ENCODE measurements around the gene GDPD1.
"Not testable (repeated sequence)": the region's sequence is repeated elsewhere in the genome, so short reads cannot be mapped to it uniquely, and the experiment has no call there.

The GDPD1 gene

DNA sequence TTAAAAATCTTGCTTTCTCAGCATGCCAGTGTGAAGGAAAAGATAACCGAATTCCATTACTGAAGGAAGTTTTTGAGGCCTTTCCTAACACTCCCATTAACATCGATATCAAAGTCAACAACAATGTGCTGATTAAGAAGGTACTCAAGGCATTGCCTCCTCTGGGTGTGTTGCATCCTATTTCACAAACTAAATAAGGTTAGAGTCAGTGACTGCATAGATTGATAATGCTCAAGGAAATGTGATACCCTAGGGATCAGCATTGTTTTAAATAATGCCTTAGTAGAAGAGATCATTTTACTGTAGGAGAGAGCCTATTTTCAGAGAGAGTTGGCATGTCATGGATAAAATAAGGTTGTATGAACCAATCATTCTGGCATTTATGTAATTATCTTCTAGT lies 36.8 kb downstream of the GDPD1 start:
- DNase-seq = no peak

DNA sequence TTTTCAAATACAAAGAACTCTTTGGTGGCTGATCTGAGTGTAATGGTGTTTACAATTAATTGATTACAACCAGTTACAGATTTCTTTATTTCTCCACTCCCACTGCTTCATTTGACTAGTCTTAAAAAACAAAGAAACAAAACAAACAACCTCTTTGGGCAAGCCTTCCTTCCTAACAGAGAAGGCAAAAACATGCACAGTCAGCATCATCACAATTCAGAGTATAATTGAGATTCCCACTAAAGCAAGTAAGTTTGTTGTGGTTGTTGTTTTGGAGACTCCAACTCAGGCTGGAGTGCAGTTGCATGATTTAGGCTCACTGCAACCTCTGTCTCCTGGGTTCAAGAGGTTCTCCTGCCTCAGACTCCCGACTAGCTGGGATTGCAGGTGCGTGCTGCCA lies 40.4 kb downstream of the GDPD1 start:
- no peak for DNase-seq

DNA sequence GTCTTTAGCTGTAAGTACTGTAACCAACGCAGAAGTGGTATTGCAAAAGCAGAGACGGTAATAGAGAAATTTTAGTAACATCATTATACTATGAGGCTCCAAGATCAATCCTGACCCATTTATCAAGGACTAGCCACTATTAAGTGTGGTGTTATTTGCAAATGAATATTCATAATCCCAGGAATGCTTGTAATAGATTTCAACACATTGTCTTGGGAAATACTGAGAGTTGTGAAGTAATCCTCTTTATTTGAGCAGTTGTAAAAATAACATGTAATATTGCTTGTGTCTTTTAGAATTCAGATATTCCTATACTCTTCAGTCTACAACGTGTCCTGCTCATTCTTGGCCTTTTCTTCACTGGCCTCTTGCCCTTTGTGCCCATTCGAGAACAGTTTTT lies 46.4 kb downstream of the GDPD1 start:
- no peak for DNase-seq

DNA sequence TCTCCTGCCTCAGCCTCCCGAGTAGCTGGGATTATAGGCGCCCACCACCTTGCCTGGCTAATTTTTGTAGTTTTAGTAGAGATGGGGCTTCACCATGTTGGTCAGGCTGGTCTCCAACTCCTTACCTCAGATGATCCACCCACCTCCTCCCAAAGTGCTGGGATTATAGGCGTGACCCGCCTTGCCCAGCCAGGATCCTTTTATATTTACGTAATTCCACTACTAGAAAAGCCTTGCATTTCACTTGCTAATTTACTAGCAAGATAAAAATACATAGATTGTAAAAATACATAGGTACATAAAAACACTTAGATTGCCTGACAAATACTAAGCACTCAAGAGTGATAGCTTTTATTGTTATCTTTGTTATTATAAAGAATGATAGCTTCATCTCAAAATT lies 47.5 kb downstream of the GDPD1 start:
- DNase-seq = no peak

DNA sequence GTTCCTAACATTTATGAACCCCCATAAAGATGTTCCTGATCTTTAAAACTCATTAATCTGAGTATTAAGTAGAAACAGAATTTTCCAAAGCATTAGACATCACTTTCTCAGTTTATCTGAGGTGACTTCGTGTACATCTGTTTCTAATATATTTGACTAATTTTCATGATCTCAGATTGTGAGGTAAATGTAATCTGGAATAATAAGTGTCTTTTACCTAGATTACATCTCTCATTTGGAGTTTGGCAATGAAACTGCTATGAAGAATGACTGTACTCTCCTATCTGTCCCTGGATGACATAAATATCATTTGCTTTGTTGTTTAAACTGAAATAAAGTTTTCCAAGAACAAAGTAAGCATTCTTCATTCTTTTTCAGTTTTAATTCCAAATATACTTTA lies 55.3 kb downstream of the GDPD1 start:
- DNase-seq = no peak

DNA sequence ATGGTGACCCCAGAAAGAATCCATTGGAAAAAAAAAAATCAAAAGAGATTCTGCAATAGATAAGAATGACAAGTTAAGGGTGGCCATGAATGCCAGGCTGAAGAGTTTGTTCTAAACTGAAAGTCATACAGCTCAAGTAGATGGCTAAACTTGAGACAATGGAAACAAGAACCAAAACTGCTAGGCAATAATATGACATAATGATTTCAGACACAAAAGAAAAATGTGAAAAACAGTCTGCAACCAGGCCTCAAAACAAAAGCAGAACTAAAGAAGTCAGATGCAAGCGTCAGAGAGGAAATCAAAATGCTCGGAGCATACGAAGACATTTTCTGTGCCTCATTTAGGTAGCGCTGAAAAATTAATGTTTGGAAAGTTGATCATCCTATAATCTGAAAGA lies 56.7 kb downstream of the GDPD1 start:
- no peak for DNase-seq

DNA sequence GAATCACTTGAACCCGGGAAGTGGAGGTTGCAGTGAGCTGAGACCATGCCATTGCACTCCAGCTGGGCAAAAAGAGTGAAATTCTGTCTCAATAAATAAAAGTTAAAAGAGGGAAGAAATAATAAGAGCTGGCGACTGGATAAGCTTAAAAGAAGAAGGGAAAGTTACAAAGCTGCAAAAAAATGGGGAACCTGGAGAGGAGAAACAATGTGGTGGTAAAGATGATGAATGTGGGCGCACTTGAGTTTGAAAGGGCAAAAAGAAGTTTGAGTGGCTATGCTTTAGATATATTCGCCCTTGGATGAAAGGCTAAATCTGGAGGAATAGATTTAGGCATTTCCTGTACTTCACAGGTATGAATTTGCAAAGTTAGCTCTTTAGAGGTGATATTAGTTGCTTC lies 58.1 kb downstream of the GDPD1 start:
- DNase-seq = no peak

DNA sequence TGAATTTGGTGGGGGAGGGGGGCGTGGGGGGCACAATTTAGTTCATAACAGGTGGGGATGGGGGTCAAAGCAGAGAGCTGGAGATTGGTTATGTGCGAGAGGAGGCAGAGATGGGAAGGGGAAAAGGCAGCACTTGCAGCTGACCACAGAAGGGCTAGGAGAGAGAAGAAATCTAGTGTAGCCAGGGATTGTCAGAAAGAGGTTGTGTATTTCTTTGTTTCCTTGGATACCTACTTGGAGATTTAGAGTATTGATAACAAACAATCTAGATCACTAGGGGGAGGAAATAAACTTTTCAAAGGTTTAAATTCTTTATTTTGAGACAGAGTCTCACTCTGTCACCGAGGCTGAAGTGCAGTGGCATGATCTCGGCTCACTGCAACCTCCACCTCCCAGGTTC lies 64.0 kb downstream of the GDPD1 start:
- no peak for DNase-seq

DNA sequence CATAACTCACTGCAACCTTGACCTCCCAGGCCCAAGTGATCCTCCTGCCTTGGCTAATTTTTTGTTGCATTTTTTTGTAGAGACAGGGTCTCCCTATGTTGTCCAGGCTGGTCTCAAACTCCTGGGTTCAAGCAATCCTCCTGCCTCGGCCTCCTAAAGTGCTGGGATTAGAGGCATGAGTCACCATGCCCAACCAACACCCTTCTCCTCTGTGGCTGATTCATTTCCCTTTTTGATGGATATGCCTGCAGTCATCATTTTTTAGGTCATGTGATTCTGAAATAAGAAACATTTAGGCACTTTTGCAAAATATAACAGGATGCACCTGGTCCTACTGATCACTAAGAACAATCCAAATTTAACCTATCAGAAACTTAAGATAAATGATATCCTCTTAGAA lies 67.1 kb downstream of the GDPD1 start:
- DNase-seq = no peak

DNA sequence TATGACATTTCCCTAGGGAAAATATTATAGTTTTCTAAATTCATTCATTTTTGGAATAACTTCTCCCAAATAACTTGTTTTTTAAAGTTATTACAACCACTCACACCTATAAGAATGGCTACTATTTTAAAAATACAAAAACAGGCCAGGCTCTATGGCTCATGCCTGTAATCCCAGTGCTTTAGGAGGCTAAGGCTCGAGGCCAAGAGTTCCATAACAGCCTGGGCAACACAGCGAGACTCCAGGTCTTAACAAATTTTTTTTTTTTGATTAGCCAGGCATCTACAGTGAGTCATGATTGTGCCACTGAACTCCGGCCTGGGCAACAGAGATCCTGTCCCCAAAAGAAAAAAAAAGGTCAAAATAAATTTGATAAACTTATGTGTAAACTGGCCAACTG lies 67.6 kb downstream of the GDPD1 start:
- DNase-seq = no peak

DNA sequence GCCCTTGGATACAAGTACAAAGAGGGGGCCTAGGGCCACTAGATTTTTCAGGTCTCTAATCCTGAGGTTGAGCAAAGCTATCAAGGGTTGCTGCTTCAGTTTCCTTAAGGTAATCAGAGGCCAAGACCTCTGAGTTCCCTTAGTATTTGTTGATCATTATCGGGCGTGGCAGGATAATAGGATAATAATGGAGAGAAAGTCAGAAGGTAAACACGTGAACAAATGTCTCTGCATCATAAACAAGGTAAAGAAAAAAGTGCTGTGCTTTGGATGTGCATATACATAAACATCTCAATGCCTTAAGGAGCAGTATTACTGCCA lies 69.6 kb downstream of the GDPD1 start:
- no peak for DNase-seq

DNA sequence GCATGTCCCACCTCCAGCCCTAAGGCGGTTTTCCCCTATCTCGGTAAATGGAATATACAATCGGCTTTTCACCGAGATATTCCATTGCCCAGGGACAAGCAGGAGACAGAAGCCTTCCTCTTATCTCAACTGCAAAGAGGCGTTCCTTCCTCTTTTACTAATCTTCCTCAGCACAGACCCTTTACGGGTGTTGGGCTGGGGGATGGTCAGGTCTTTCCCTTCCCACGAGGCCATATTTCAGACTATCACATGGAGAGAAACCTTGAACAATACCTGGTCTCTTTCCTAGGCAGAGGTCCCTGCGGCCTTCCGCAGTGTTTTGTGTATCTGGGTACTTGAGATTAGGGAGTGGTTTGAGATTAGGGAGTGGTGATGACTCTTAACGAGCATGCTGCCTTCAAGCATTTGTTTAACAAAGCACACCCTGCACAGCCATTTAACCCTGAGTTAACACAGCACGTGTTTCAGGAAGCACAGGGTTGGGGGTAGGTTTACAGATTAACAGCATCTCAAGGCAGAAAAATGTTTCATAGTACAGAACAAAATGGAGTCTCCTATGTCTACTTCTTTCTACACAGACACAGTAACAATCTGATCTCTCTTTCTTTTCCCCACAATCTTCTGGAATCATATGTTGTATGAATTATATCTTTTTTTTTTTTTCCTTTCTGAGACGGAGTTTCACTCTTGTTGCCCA lies 70.1 kb downstream of the GDPD1 start:
- not testable (repeated sequence) for DNase-seq

DNA sequence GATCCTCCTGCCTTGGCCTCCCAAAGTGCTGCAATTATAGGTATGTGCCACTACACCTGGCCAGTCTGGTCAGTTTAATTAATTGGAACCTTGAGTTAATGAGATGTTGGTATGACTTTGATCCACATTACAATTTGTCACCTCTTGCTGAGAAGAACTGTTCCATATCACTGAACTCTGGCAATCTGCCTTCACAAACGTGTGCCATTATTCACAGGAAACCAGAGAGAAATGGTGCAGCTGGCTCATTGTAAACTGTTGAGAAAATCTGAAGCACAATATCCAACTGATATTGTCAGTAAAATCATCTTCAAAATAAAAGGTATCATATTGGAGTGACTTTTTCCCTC lies 71.8 kb downstream of the GDPD1 start:
- no peak for DNase-seq

DNA sequence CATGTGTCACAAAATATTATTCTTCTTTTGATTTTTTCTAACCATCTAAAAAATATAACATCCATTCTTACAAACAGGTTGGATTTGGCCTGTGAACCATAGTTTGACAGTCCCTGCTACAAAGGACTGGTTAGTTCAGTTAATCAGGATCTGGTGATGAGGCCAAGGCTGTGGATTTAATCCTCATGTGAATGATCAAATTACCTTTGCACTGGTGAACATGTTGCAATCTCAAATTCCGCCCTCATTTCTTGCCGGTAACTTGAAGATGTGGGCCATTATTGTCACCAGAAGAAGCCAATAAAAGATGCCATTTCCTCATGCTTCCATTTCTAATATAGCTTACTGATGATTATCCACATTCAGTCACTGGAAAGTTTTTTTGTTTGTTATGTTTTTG lies 75.9 kb downstream of the GDPD1 start:
- DNase-seq = no peak

DNA sequence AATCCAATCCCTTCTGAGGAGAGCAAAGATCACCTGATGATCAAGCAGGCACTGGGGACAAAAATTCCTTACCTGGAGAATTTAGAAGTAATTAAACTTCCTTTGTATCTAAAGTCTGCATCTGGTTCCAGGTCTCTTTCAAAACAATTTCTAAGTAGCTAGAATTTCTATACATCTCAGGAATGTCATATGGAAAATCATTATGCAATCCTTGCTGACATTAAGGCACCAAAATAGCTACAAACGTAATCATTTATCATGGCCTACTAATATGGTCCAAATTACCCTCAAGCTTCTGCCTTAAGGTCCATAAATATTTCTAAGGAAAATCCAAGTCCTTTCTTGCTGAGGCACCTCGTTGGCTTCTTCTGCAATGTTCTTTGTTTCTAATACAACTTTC lies 78.2 kb downstream of the GDPD1 start:
- DNase-seq = no peak

DNA sequence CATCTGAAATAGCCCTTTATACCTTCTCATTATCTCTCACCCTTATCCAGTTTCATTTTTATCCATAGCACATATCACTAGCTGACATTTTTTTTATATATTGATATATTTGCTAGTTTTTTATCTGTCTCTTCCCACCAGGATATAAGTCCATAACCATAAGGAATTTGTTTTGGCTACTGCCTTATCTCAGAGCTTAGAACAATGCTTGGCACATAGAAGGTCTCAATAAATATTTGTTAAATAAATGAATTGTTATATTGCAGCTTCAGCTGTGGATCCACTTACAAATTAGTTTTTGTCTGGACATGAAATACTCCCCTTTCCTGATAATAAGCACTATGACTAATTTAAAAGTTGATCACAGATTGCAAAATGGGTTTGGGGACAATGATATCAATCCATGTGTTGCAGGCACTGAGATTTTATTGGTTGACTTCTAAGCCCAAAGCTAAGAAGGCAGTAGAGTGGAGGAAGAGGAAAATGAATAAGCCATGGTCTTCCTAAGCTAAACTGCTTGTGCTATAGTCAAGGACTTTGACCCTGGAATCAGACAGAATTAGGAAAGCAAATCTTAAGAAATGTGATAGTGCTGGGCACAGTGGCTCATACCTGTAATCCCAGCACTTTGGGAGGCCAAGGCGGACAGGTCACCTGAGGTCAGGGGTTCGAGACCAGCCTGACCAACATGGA lies 79.2 kb downstream of the GDPD1 start:
- DNase-seq = no peak

DNA sequence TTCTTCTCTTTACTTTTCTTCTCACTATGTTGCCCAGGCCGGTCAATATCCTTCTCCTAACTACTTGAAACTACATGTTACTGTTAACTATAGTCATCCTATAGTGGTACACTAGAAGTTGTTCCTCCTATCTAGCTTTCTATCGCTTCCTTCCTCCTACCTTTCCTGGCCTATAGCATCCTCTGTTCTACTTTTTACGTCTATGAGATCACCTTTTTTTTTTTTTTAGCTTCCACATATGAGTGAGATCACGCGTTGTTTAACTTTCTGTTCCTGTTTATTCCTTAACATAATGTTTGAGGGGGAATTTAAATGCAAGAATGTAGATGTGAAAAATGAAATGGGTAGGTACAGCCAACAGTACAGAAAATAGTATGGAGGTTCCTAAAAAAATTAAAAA lies 80.6 kb downstream of the GDPD1 start:
- no peak for DNase-seq

DNA sequence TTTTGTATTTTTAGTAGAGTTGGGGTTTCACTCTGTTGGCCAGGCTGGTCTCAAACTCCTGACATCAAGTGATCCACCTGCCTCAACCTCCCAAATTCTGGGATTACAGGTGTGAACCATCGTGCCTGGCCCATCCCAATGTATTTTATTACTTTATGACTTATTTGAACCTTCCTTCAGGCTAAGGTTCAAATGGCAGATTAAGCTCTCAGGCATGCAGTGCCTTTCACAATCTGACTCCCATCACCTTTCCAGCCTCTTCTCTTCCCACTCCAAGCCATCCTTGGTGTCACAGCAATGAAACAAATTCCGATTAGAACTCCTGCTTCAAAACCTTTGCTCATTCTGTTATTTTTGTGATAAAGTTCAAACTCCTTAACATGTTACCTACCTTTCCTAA lies 84.5 kb downstream of the GDPD1 start:
- DNase-seq = no peak

DNA sequence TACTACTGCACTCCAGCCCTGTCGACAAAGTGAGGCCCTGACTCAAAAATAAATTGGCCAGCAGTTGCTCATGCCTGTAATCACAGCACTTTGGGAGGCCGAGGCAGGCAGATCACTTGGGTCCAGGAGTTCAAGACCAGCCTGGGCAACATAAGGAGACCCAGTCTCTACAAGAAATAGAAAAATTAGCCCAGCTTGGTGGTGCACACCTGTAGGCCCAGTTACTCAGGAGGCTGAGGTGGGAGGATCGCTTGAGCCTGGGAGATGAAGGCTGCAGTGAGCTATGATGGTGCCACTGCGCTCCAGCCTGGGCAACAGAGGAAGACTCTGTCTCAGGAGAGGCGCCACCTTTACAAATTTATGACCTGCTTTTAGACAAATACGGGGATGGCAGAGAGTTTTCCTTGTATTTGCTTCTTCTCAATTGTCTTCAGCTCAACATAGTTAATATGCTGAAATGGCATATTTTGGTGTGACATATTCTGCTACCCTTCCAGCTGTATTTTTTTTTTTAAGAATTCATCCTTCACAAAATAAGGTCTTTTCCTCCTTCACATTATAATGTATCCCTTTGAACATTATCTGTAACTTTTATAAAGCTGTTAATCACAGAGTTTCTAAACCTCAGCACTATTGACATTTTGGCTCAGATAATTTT lies 90.1 kb downstream of the GDPD1 start:
- no peak for DNase-seq

DNA sequence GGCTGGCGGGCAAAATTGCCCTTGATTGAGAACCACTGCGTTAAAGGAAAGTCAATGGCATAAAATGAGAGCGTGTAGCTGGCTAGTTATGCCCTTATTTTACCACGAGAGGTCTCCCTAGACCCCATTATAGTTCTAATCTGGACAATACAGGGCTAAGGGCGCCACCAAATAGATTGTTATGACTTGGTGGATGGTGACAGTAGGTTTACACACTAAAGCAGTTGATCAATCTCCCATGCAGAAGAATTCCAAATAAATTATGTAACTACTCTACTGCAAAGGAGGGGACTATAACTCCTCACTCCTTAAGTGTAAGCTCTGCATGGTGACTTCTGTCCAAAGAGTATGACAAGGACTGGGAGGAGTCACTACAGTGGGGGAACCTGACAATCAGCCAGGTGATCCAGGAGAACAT lies 90.7 kb downstream of the GDPD1 start:
- peak; percentile 36 for DNase-seq

DNA sequence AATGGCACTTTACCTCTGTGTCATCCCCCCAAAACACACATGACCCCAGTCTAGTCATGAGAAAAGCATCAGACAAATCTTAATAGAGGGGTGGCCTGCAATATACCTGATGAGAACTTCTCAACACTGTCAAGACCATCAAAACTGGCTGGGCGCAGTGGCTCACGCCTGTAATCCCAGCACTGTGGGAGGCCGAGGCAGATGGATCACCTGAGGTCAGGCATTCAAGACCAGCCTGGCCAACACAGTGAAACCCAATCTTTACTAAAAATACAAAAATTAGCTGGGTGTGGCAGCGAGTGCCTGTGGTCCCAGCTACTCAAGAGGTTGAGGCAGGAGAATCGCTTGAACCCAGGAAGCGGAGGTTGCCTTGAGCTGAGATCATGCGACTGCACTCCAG lies 91.2 kb downstream of the GDPD1 start:
- not testable (repeated sequence) for DNase-seq

DNA sequence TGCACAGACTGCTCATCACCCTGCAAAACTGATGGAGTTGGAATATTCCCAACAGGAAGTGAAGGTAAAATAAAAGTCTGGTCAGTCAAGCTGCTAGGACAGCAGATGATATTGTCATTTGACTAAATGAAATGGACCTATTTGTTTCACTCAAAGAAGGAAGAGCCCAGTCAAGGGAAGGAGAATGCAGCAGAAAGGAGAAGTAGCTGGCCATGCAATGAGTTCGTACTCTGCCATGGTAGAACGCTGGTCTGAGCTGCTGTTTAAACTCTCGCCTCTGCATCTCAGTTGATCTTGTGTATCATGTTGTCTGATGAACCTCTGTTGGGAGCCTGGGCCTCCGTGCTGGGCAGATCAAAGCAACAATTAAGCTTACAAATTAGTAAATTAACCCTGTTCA lies 95.6 kb downstream of the GDPD1 start:
- DNase-seq = no peak
